Skin of body (tissue), 2 donors: ENCODE data around the gene ACVR2A. TPM values are rescaled to one million over a fixed set of nuclear protein-coding genes. Genes with fewer than 3 reads are reported as not detected.
A peak's percentile ranks its signal among the peaks of the same experiment; 100 is the strongest.

Experiments used
- DNase-seq: peaks from one replicate; lab custom pipeline; 2025; lab: John Stamatoyannopoulos, UW
- total RNA-seq: library from RNA; depleted of rRNA; stranded (reverse); fragments of >200 nt; gene quantifications from one replicate; pipeline ENCODE4 v1.2.3, GENCODE V29; 2014

ACVR2A gene
- 52.9 TPM for total RNA-seq

GRCh38 chr2:147844697-147845410 lies at the start of gene ACVR2A:
Gene ACVR2A (plus strand): TSS chr2:147845029. CDS start chr2:147845153, 124 bp downstream.
- no peak for DNase-seq

DNA sequence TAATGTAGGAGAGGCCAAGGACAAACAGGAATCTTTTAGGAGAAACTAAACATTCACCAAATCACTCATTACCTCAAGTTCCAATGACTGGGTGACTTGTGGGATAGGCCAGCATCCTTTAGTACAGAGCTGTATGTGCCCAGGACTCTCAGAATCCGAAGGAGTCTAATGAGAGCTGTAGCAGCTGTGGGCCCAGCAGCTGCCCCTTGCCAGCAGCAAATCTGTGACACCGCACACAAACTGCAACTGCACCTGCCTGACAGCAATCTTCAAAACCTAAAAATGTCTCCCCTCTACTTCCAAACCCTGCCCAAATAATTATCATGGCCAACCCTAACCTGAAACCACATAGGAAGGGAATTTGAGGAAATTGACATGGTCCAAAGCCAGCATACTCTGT lies 44.5 kb upstream of the ACVR2A start:
- DNase-seq = no peak

GRCh38 chr2:147806846-147807245 lies 38.0 kb upstream of the ACVR2A start:
- DNase-seq = no peak

DNA sequence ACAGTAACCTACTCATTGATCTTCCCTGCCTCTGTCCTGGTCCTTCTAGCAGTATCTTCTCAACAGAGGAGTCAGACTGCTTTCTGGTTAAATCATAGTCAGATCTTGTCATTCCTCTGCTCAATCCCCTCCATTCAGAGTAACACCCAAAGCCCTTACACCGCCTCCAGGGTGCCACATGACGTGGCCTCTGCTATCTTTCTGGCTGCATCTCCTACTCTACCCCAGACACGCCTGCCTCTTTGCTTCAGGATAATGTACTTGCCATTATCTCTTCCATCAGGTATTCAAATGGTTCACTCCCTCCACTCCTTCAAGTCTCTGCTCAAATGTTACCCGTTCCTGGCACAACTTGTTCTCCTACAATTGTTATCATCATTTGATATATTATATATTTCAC lies 36.3 kb upstream of the ACVR2A start:
- no peak for DNase-seq

GRCh38 chr2:147810883-147811765 lies 33.7 kb upstream of the ACVR2A start:
- DNase-seq = no peak

- no peak for DNase-seq
These were observed 26.1 kb upstream of the ACVR2A start for GRCh38 chr2:147818741-147819140.

- DNase-seq = no peak
These were observed 20.2 kb upstream of the ACVR2A start for GRCh38 chr2:147824620-147825019.

DNA sequence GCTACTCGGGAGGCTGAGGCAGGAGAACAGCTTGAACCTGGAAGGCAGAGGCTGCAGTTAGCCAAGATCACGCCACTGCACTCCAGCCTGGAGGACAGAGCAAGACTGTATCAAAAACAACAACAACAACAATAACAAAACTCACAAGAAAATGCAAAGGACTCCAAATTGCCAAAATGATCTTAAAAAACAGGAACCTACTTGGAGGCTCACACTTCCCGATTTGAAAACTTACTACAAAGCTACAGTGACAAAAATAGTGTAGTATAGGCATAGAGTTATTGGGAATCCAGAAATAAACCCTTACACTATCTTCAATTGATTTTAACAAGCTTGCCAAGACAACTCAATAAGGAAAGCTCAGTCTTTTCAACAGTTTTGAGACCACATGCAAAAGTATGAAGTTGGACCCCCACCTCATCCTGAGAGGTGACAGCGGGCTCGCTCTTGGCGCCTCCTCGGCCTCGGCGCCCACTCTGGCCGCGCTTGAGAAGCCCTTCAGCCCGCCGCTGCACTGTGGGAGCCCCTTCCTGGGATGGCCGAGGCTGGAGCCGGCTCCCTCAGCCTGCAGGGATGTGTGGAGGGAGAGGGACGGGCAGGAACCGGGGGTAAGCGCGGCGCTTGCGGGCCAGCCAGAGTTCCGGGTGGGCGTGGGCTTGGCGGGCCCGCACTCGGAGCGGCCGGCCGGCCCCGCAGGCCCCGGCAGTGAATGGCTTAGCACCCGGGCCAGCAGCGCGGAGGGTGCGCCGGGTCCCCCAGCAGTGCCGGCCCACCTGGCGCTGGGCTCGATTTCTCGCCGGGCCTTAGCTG lies 18.3 kb upstream of the ACVR2A start:
- DNase-seq = no peak

DNA sequence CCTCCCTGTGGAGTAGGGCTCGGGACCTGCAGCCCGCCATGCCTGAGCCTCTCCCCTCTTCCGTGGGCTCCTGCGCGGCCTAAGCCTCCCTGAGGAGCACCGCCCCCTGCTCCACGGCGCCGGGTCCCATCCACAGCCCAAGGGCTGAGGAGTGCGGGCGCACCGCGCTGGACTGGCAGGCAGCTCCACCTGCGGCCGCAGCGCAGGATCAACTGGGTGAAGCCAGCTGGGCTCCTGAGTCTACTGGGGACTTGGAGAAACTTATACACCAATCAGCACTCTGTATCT lies 17.8 kb upstream of the ACVR2A start:
- DNase-seq = no peak

- no peak for DNase-seq
These were observed 15.7 kb upstream of the ACVR2A start for GRCh38 chr2:147829106-147829505.

- DNase-seq = no peak
These were observed 8.7 kb upstream of the ACVR2A start for GRCh38 chr2:147836099-147836498.

DNA sequence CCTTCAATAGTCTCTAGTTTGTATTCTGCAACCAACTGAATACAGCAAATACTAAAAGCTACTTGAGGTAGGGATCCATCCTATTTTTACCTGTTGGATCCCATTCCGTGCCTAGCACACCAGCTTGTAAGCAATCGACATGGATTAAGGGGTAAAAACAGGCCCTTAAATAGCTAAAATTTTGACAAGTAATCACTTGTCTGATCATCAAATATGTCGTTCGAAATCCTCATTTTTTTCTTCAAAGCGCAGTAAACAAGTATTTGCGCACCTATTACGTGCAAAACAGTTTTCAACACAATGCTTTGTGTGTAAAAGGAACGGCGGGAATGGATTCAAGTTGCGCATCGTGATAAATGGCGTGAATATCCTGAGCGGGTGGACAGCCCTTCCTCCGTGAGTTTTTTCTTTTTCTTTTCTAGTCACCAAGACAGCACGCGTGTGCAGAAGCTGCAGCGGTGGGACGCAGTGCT lies 1.4 kb upstream of the ACVR2A start:
- no peak for DNase-seq

DNA sequence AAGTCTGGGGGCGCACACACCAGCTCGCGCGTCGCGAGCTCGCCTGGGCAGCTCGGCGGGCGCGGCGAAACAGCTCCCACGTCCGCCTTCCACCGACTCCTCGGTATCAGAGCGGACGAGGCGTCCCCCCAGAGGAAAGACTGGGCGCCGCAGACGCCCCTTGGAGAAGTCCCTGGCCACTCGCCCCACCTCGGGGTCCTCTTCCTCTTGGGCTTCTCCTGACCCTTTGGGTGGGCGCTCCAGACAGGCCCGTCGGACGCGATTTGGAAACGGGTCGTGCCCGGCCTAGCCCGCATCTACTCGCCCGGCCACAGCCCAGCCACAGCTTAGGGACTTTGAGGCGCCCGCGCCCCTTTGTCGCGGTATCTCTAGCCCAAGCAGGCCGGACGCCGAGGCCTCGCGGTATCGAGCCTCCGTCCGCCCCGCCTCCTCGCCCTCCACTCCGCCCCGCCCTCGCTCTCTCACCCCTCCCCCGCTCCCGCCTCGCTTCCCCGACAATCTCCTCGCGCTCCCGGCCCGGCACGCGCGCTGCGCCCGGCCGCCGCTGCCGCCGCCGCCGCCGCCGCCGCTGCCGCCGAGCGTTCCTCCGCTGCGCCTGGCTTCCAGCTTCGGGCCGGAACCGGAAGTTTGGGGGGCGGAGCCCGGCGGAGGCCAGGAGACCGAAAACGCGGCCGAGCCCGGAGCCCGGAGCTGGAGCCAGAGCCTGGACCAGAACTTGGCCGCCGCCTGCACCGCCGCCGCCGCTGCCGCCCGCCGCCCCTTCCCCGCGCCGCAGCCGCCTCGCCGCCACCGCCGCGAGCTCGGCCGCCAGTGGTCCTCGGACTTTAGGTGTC lies 749 bp upstream of the ACVR2A start:
- DNase-seq = peak; percentile 93

- DNase-seq = no peak
These were observed 662 bp downstream of the ACVR2A start for GRCh38 chr2:147845411-147845971.

DNA sequence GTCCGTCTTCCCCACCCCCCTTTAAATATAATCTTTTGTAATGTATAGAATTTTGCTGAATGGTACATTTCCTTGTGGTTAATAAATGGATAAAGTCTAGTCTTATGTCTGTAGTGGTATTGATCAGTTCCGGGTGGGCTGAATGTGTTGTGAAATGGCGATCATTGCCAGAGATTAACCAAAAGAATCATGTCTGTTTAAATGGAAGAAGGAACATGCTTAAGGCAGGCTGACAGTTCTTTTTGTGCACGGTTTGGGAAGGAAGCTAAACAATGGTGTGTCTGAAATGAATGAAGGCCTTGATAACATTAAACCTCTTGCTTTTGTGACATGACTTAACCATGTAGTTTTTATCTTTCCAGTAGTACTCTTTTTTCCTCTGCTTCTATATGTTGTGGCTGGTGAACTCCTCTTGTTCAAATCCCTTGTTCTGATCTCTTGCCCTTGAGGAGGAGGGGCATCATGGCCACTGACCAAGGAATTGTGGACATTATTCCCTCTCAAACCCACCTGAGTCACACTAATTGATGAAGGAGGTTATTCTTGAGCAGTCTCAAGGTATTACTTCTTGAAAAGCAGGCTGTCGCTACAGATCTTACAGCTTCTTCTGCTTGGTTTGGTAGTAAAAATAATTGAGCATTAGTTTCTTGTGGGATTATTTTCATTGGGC lies 1.7 kb downstream of the ACVR2A start:
- DNase-seq = peak; percentile 30

- no peak for DNase-seq
These were observed 3.0 kb downstream of the ACVR2A start for GRCh38 chr2:147847746-147848391.

GRCh38 chr2:147850838-147851237 lies 6.0 kb downstream of the ACVR2A start:
- no peak for DNase-seq

DNA sequence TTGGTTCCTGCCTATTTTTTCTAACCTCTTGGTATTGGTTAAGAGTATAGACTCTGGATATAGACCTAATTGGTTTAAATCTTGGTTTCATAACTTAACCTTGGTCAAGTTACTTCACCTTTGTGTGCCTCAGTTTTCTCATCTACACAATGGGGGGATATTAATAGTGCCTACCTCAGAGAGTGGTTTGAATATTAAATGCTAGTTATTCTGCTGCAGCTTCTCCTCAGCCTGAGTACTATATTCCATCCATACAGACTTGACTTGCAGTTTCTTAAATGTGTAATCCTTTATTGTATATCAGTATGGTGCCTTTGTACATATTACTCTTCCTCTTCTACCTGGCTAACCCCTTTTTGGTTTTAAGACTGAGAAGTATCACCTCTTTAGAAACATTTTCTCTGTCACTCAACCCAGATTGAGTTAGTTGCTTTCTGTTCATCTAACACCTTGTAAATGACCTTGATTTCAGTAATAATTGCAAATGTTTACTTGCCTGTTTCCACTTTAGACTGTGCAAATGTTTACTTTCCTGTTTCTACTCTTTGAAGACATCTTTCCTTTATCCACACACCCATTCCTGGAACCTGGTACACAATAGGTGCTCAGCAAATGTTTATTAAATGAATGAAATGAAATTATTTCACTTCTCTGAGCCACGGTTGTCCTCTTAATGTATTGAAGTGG lies 6.6 kb downstream of the ACVR2A start:
- no peak for DNase-seq

GRCh38 chr2:147854557-147855134 lies 9.8 kb downstream of the ACVR2A start:
- no peak for DNase-seq
